Liver (tissue), 9 donors: Measurements from ENCODE around the gene FAM216B. TPM values are rescaled to one million over a fixed set of nuclear protein-coding genes. Genes with fewer than 3 reads are reported as not detected.

Source experiments
- DNase-seq: peaks from one replicate; pipeline ENCODE4 v3.0.0-alpha.2; 2017; ENCODE audit warnings: low spot score
- H3K27ac ChIP-seq, 2 donors: one replicate each; pipeline ENCODE4 v1.7.0; 2013; ENCODE audit warnings: inconsistent platforms in 2 of 2, low read length in 2 of 2, control low read depth in 1 of 2, low read depth in 1 of 2, mild to moderate bottlenecking in 1 of 2
- H3K27me3 ChIP-seq, 4 donors: one replicate each; pipeline versions ENCODE4 v1.6.1 to v1.7.0; 2013; ENCODE audit warnings: low read length in 3 of 4, inconsistent platforms in 1 of 4, mild to moderate bottlenecking in 1 of 4, moderate library complexity in 1 of 4; ENCODE audit not compliant: control insufficient read depth in 4 of 4, insufficient read depth in 4 of 4
- H3K36me3 ChIP-seq, 4 donors: one replicate each; pipeline versions ENCODE4 v1.6.1 to v1.7.0; 2013; ENCODE audit warnings: low read length in 3 of 4, mild to moderate bottlenecking in 3 of 4, low read depth in 1 of 4, moderate library complexity in 1 of 4; ENCODE audit not compliant: control insufficient read depth in 4 of 4, insufficient read depth in 3 of 4
- H3K4me1 ChIP-seq, 4 donors: one replicate each; pipeline versions ENCODE4 v1.6.1 to v1.7.0; 2013; ENCODE audit warnings: low read length in 3 of 4, mild to moderate bottlenecking in 3 of 4, moderate library complexity in 1 of 4; ENCODE audit not compliant: control insufficient read depth in 4 of 4, insufficient read depth in 4 of 4
- H3K4me3 ChIP-seq, 3 donors: one replicate each; pipeline versions ENCODE4 v1.6.1 to v1.7.0; 2013; ENCODE audit warnings: low read length in 3 of 3, control low read depth in 1 of 3, low read depth in 1 of 3, mild to moderate bottlenecking in 1 of 3
- H3K9ac ChIP-seq, 2 donors: one replicate each; pipeline ENCODE4 v1.7.0; 2013; ENCODE audit warnings: low read length in 2 of 2, mild to moderate bottlenecking in 2 of 2, moderate library complexity in 2 of 2, control low read depth in 1 of 2, low read depth in 1 of 2
- H3K9me3 ChIP-seq, 4 donors: one replicate each; pipeline versions ENCODE4 v1.6.1 to v1.7.0; 2013; ENCODE audit warnings: low read length in 3 of 4; ENCODE audit not compliant: control insufficient read depth in 4 of 4
- ATF3 ChIP-seq: IDR thresholded peaks from 2 replicates; pipeline ENCODE4 v1.6.1; 2016; ENCODE audit warnings: antibody characterized with exemption
- CTCF ChIP-seq: fragments of 150-350 bp; IDR thresholded peaks from 2 replicates; pipeline ENCODE4 v1.5.1; 2017; ENCODE audit warnings: improper control_type of control experiment, low read depth, low read length; ENCODE audit not compliant: missing input control
- EGR1 ChIP-seq, 2 donors: IDR thresholded peaks; 2 replicates each; pipeline ENCODE4 v1.6.1; 2016 to 2018; ENCODE audit warnings: antibody characterized with exemption in 2 of 2, low read depth in 2 of 2
- FOXA1 ChIP-seq: IDR thresholded peaks from 2 replicates; pipeline ENCODE4 v1.6.1; 2016; ENCODE audit warnings: antibody characterized with exemption
- FOXA2 ChIP-seq: IDR thresholded peaks from 2 replicates; pipeline ENCODE4 v1.6.1; 2016; ENCODE audit warnings: antibody characterized with exemption
- GABPA ChIP-seq, 2 donors: IDR thresholded peaks in 1 of 2; conservative IDR thresholded peaks in 1 of 2; 2 replicates each; pipeline ENCODE4 v1.6.1; 2016; ENCODE audit warnings: antibody characterized with exemption in 2 of 2, mild to moderate bottlenecking in 1 of 2, moderate library complexity in 1 of 2
- HNF4A ChIP-seq, 2 donors: conservative IDR thresholded peaks; 2 replicates each; pipeline ENCODE4 v1.6.1; 2016; ENCODE audit warnings: antibody characterized with exemption in 2 of 2, mild to moderate bottlenecking in 2 of 2
- HNF4G ChIP-seq: IDR thresholded peaks from 2 replicates; pipeline ENCODE4 v1.6.1; 2016; ENCODE audit warnings: antibody characterized with exemption
- JUND ChIP-seq, 2 donors: IDR thresholded peaks; 2 replicates each; pipeline ENCODE4 v1.6.1; 2016; ENCODE audit warnings: antibody characterized with exemption in 2 of 2
- MAX ChIP-seq: IDR thresholded peaks from 2 replicates; pipeline ENCODE4 v1.6.1; 2016; ENCODE audit warnings: antibody characterized with exemption
- RAD21 ChIP-seq, 2 donors: IDR thresholded peaks; 2 replicates each; pipeline ENCODE4 v1.6.1; 2016; ENCODE audit warnings: antibody characterized with exemption in 2 of 2, mild to moderate bottlenecking in 2 of 2
- REST ChIP-seq: IDR thresholded peaks from 2 replicates; pipeline ENCODE4 v1.6.1; 2016; ENCODE audit warnings: antibody characterized with exemption, mild to moderate bottlenecking
- RXRA ChIP-seq, 2 donors: IDR thresholded peaks; 2 replicates each; pipeline ENCODE4 v1.6.1; 2017 to 2018; ENCODE audit warnings: antibody characterized with exemption in 2 of 2, mild to moderate bottlenecking in 1 of 2
- SP1 ChIP-seq: IDR thresholded peaks from 2 replicates; pipeline ENCODE4 v1.6.1; 2018; ENCODE audit warnings: antibody characterized with exemption, mild to moderate bottlenecking
- TAF1 ChIP-seq: conservative IDR thresholded peaks from 2 replicates; pipeline ENCODE4 v1.6.1; 2016; ENCODE audit warnings: antibody characterized with exemption, mild to moderate bottlenecking
- YY1 ChIP-seq: IDR thresholded peaks from 2 replicates; pipeline ENCODE4 v1.6.1; 2016; ENCODE audit warnings: antibody characterized with exemption, mild to moderate bottlenecking
- WGBS: extraction: QIAGEN DNeasy Blood & Tissue Kit; methylation state at CpG from one replicate; pipeline ENCODE4 v1.1.7; 2013; 5-methylcytosine and 5-hydroxymethylcytosine counted together
- polyA plus RNA-seq, 2 donors: library from polyadenylated mRNA; stranded (reverse) in 1 of 2; unstranded in 1 of 2; fragments of 200-250 nt in 1 of 2; fragments of >200 nt in 1 of 2; fragmentation: Nextera tagmentation in 1 of 2; extraction: Ambion mirVana in 1 of 2; gene quantifications; one replicate each; pipeline versions ENCODE4 v1.2.1 to v1.2.3, GENCODE V29; 2013 to 2015
- total RNA-seq, 2 donors: library from RNA; depleted of rRNA; stranded (reverse); fragments of >200 nt; gene quantifications; one replicate each; pipeline ENCODE4 v1.2.3, GENCODE V29; 2014
- donor health status: healthy.
- donor health status: healthy.
- donor health status: healthy.
- donor health status: healthy.
- donor health status: healthy.

The FAM216B gene
- total and polyA plus RNA-seq, 4 donors = not detected

- H3K4me3 ChIP-seq = no peak overlapping the region
- H3K36me3 ChIP-seq = no peaks in the 10 kb centered on the region
- no peaks in the 10 kb centered on the region for H3K9me3 ChIP-seq
- no peak overlapping the region for H3K27ac ChIP-seq
- TF ChIP-seq ATF3 (no peak), HNF4G (no peak), RXRA (IDR thresholded peaks at IDR 0.05) (peak; percentile 49 to 53), TAF1 (no peak), EGR1 (IDR thresholded peaks at IDR 0.05; ENCODE audit: low read depth in 2 of 2) (no peak), JUND (IDR thresholded peaks at IDR 0.05) (no peak), CTCF (no peak), MAX (no peak), SP1 (no peak), GABPA (IDR thresholded peaks at IDR 0.05 in 1 of 2, conservative IDR thresholded peaks at IDR 0.05 in 1 of 2) (no peak), FOXA2 (peak; percentile 6), HNF4A (conservative IDR thresholded peaks at IDR 0.05) (peak; percentile 40 to 46), REST (no peak), RAD21 (IDR thresholded peaks at IDR 0.05) (no peak)
- WGBS = 35% methylated on average over 3 of the region's 3 CpGs
- peaks cover 0 to 5% (median 1%) of the 10 kb centered on the region in 4 donors for H3K4me1 ChIP-seq
- H3K9ac ChIP-seq = no peak overlapping the region
- H3K27me3 ChIP-seq = no peaks in the 10 kb centered on the region
- no peak for DNase-seq
Observed at GRCh38 chr13:42758515-42758914, 22.9 kb upstream of the FAM216B start.

- WGBS = 83% methylated on average over 5 of the region's 5 CpGs
- H3K4me3 ChIP-seq = no peak overlapping the region
- no peak overlapping the region for H3K27ac ChIP-seq
- H3K9ac ChIP-seq = no peak overlapping the region
- H3K36me3 ChIP-seq = no peaks in the 10 kb centered on the region
- no peaks in the 10 kb centered on the region for H3K27me3 ChIP-seq
- TF ChIP-seq FOXA1 (no peak), JUND (IDR thresholded peaks at IDR 0.05) (no peak), GABPA (IDR thresholded peaks at IDR 0.05 in 1 of 2, conservative IDR thresholded peaks at IDR 0.05 in 1 of 2) (no peak), REST (no peak), CTCF (no peak), ATF3 (no peak), YY1 (no peak), FOXA2 (no peak)
- no peaks in the 10 kb centered on the region for H3K9me3 ChIP-seq
- peaks cover 0 to 5% (median 1%) of the 10 kb centered on the region in 4 donors for H3K4me1 ChIP-seq
- no peak for DNase-seq
Observed at GRCh38 chr13:42760951-42761350, 20.4 kb upstream of the FAM216B start.
